HG02970 (cell line): Measurements from ENCODE around the gene CSPG4.
"Not testable (repeated sequence)": the region's sequence is repeated elsewhere in the genome, so short reads cannot be mapped to it uniquely, and the experiment has no call there.

Experiments
- ATAC-seq: cut with Tn5 transposase; IDR thresholded peaks from one replicate; pipeline ENCODE4 v1.9.1; 2021; ENCODE audit warnings: mild to moderate bottlenecking, moderate library complexity, moderate number of reproducible peaks; ENCODE audit not compliant: unreplicated experiment, low FRiP score

CSPG4 gene

DNA sequence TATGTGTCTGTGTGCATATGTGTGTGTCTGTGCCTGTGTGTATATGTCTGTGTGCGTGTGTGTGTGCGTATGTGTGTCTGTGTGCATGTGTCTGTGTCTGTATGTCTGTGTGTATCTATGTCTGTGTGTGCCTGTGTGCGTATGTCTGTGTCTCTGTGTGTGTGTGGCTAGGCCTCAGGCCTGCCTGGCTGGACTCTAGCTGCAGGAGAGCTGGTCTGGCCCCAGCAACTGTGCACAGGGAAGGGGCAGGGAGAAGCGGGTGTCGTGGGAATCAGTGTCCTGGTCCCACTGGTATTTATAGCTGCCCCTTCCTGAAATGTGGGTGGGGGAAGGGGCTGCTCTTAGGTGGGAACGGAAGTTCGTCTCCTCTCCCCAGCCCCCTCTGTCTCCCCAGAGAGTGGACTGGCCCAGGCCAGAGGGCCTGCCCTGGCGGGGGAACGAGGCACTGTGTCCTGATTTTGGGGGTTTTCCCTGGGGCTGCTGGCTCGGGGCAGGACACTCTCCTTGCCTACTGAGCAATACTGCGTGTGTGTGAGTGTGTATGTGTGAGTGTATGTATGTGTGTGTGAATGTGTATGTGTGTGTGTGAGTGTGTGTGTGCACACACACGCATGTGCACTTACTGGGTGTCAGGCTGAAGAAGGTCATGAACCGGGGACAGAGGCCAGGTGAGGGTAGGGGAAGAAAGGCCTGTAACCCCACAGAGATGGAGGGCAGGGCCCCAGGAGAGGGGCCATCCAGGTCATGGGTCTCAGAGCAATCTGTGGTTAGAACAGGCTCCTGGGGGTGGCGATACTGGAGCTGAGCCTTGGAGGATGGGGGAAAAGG lies 6.6 kb downstream of the CSPG4 start:
- no peak for ATAC-seq

GRCh38 chr15:75705375-75705774 lies 7.3 kb downstream of the CSPG4 start:
- ATAC-seq = not testable (repeated sequence)

DNA sequence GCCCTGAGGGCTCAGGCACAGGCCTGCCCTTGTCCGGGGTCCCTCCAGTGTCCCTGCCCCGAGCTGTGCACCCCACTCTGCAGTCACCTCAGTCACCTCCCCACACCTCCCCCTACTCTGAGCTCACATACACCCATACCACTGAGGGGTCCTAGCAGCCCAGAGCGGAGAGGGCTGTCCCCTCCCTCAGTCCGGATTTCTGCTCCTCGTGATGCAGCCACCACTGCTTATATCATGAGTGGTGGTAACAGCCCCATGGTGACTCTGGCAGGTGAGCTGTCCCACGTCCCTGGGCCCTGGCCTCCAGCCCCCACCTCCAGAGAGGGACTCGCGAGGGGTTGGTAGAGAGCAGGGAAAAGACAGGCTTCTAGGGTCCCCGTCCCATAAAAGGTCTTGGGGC lies 8.0 kb downstream of the CSPG4 start:
- ATAC-seq = no peak

- ATAC-seq = no peak
Measured at GRCh38 chr15:75704263-75704615, 8.4 kb downstream of the CSPG4 start.

GRCh38 chr15:75703440-75704262 lies 9.0 kb downstream of the CSPG4 start:
- not testable (repeated sequence) for ATAC-seq

DNA sequence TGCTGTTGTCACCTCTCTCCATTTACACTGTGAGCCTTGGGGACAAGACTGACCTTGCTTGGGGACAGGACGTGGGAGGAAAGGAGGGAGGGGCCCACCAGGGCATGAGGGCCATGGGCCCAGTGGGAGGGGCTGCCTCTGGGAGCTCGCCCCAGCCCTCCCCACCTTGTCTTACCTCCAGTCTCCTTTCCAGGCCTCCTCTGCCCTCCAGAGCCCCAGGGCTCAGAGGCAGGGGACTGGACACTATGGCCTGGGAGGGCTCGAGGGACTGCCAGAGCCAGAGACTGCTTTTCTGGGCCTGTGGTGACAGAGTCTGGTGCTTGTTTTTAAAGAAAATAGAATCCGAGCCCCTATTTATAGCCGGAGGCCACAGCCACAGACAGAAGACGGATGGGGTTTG lies 10.2 kb downstream of the CSPG4 start:
- ATAC-seq = no peak

DNA sequence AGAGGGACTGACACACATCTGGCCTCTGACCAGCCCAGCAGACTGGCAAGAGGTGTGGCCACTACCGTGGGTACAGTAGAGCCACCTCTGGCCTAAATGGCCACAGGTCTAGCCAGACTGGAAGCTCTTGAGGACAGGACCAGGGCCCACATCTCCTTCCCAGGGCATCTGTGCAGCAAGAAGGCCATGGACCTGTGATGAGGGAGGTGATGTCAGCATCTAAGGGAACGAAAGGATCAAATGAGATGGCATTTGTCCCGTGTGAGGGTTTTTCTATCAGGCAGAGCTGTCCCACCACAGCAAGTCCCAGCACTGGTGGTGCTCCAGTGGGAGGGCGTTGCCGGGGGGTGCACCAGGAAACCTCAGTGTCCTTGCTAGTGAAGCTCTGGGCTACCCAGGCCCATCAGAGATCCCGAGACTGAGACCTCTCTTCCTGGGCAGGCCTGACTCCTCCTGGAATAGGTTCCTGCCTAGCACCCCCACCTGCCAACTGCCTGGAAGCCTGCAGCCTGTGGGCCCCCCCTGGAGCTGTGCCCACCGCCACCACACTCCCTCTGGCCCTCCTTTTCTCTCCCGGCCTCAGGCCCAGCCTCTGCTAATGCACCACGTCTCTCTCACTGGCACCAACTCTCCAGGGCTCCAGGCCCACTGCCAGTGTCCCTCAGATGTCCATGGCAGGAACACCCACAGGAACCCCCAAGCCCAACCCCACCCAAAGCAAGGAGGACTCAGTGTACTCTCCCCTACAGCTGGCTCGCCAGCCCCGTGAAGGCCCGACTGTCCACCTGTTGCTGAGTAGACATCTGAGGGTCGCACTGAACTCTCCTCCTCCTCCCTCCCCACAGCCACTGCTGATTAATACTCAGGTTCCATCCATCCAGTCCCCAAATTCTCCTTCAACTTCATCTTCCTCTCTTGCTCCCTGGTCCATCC lies 11.3 kb downstream of the CSPG4 start:
- not testable (repeated sequence) for ATAC-seq

- ATAC-seq = peak; percentile 51
Measured at GRCh38 chr15:75699961-75700874, 12.4 kb downstream of the CSPG4 start.

DNA sequence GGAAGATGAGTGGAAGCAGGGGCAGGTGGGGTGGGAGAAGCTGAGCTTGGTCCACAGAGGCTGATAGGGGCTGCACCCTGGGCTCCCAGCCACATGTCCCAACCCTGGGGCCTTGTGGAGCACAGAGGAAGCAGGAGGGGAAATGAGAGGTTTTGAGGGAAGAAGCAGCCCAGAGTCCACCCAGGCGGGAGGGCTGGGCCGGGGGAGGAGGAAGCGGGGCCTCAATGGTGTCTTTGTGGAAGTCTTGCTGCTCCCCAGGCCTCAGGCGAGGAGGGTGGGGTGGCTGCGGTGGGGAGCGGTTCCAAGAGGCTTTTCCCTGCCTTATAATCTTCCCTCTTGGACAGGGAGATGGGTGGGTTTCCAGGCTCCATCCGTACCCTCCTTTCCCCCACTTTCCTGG lies 13.1 kb downstream of the CSPG4 start:
- ATAC-seq = not testable (repeated sequence)

GRCh38 chr15:75697974-75698747 lies 14.5 kb downstream of the CSPG4 start:
- not testable (repeated sequence) for ATAC-seq

DNA sequence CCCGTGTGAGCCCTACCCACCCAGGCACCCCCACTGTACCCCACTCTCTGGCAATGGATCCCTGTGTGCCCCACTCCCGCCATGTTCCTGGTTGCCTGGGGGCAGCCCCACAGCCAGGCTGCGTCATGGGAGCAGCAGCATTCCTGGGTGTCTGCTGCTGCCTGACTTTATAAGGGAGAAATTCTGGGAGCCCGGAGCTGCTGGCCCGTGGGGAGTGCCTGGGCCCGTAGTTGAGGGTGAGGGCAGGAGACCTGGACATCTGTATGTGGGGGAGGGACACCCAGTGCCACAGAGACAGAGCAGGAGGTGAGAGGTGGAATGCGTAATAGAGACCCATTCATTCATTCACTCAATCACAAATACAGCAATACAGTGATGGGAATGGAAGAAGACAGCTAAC lies 15.1 kb downstream of the CSPG4 start:
- no peak for ATAC-seq

GRCh38 chr15:75696854-75697259 lies 15.8 kb downstream of the CSPG4 start:
- no peak for ATAC-seq

GRCh38 chr15:75696311-75696720 lies 16.3 kb downstream of the CSPG4 start:
- no peak for ATAC-seq

GRCh38 chr15:75695634-75696310 lies 16.9 kb downstream of the CSPG4 start:
- no peak for ATAC-seq

DNA sequence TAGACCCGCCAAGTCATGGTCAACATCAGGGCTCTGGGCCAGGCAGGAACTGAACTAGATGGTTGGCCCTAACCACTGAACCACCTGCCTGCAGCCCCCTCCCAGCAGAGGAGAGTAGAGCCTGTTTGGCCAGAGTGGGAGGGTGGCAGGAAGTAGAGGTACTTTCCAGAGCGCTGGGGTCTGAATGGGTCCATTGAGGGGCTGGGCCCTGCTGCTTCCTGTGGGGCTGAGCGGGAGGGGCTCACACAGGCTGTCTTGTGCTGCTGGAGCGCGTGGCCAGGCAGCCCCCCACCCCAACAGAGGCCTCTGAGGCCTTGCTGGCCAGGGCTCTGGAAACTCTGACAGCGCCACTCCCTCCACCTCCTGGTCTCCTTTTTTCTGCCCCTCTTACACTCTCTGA lies 17.4 kb downstream of the CSPG4 start:
- ATAC-seq = no peak

DNA sequence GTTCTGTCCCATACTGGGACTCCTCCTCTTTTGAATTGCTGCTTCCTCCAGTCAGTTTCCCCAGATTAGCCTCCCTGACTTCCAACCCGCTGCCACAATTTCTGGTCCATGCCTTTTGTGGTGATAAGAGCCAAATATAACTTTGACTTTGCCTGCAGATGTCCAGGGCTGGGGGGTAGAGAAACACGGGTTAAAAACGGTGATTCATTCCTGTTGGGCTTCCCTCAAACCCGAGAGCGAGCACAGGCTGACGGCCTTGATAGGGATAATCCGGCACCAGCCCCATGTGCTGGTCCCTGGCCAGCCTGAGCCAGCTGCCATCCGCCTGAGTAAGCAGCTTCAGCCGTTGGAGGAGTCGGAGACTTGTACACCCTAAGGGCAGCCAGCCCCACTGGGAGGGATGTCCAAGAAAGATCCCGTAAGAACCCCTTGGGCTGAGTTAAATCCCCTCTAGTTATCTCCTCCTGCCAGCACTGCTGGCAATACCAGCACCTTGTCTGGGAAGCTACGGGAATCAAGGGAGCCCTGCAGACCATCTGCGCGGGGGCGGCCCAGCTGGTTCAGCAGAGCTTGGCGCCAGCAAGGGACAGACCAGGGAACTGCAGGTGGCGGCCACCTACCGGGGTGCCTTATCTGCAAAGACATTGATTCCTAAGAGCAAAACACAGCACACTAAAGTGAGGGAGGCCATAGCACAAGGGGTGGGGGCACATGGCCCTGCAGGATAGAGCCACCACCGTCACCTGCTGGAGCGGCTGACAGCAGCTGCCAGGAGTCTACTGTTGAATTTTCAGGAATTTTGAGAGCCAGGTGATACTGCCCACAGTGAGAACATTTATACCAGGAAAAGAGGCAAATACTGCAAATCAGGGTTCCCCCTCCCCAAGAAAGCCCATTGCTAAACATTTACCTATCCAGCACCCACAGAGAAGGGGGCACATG lies 18.1 kb downstream of the CSPG4 start:
- no peak for ATAC-seq
